Inflammatory macrophage treated with lipopolysaccharide for 1 hour (primary cell): ENCODE data around the gene SSX7.
"Not testable (repeated sequence)": the region's sequence is repeated elsewhere in the genome, so short reads cannot be mapped to it uniquely, and the experiment has no call there.

Source experiments
- DNase-seq, 2 donors: peaks; one replicate each; pipeline ENCODE4 v3.0.0-alpha.2; 2020 to 2022

SSX7 gene

DNA sequence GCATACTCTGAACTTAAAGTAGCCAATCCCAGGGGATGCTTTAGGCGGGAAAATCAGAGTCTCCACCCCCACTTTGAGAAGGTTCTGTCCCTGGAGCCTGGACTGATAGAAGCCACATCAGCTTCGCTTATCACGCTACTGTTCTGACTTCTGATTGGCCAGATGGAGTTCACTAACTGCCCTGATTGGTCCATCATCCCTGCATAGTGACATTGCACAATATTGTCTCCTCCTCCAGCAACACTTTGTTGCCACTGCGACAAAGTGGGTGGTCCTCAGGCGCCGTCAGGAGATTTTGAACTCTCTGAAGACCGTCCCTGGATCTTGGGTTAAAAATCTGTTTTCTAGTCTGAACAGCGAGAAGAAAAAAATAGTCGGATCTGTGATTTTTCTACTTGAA is at the start of gene SSX7:
Gene SSX7, minus strand, starts transcription at position 101 of the 400 bp plus-strand sequence. CDS start 1,428 bp downstream, outside the sequence.
- not testable (repeated sequence) for DNase-seq

DNA sequence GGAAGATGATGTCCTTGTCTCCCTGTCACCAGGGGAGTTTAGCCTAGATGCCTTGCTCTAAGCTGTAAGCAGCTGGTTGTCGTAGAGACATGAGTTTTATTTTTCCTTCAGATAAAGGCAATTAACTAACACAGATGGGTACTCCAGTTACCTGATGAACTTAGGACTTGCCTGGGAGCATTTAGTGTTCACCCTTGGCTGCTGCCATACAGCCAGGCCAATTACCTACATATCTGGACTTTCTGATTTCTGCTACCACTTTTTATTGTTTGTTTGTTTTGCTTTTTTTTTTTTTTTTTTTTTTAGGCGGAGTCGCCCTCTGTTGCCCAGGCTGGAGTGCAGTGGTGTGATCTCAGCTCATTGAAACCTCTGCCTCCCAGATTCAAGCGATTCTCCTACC is 37.3 kb upstream of the SSX7 start:
- not testable (repeated sequence) for DNase-seq

- DNase-seq = not testable (repeated sequence)
Observed at GRCh38 chrX:52662218-52662617, 7.5 kb upstream of the SSX7 start.

- DNase-seq = not testable (repeated sequence)
Observed at GRCh38 chrX:52655475-52655874, 775 bp upstream of the SSX7 start.

GRCh38 chrX:52650676-52651075 is 4.0 kb downstream of the SSX7 start:
- not testable (repeated sequence) for DNase-seq

GRCh38 chrX:52648956-52649355 is 5.7 kb downstream of the SSX7 start:
- DNase-seq = not testable (repeated sequence)

DNA sequence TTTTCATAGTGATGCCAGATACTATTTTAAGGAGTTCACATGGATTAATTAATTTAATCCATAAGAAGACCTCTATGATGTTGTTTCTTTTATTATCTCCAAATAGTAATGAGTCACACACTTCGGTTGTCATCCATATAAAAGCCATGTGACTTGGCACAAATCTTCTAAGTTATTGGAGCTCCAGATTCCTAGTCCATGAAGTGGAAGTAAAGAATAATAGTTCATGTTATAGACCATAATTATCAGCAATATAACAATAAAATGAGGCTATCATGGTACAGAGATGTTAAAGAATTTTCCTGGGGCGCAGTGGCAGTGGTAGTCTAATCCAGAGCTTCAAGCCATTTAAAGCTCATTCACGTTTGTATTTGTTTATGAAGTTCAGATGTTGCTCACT is 26.2 kb downstream of the SSX7 start:
- DNase-seq = not testable (repeated sequence)

- DNase-seq = peak in 1 of 2 donors; percentile 33
Observed at GRCh38 chrX:52620661-52621060, 34.0 kb downstream of the SSX7 start.

DNA sequence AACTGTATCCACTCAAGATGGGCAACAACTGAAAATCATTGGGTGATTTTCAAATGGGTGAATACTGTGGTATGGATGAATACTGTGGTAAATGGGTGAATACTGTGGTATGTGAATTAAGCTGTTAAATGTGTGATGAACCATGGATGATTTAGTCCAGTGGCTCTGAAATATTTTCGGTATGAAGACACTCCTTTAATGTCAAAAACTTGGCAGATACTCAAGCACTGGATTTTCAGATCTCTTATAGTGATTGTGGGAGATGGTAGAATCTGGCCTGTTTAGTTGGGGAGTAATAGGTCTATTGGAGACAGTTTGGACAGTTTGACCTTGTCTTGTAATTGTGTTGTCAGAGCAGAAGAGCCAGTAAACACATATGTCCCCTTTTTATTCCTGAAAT is 45.7 kb downstream of the SSX7 start:
- no peak for DNase-seq

- DNase-seq = not testable (repeated sequence)
Observed at GRCh38 chrX:52603151-52603550, 51.5 kb downstream of the SSX7 start.

DNA sequence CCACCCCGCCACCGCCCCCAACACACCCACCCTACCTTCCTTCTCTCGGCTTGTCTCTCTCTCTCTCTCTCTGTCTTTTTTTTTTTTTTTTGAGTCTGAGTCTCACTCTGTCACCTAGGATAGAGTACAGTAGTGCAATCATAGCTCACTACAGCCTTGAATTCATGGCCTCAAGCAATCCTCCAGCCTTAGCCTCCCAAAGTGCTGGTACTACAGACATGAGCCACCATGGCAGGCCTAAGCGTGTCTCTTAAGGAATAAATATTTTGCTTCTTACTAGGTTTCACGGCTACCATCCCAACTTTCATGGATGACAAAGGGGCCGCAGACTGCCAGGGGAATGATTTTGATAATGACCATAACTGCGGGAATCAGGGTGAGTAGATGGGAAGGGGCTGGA is 55.8 kb downstream of the SSX7 start:
- no peak for DNase-seq

GRCh38 chrX:52594658-52595057 is 60.0 kb downstream of the SSX7 start:
- no peak for DNase-seq
